ENCODE results near the gene DCHS1. TPM values are rescaled to one million over a fixed set of nuclear protein-coding genes. Genes with fewer than 3 reads are reported as not detected.
A peak's percentile ranks its signal among the peaks of the same experiment; 100 is the strongest.

Gene DCHS1
- total RNA-seq, 1 donor from 2014 or later = 9.2 TPM

- DNase-seq (ENCODE audit: low spot score) = peak; percentile 43
- intact Hi-C loops (cut with DNase I) = no loop called here
Measured at GRCh38 chr11:6632116-6633073, 23.2 kb downstream of the DCHS1 start.

- DNase-seq (ENCODE audit: low spot score) = peak; percentile 50
- intact Hi-C loops (cut with DNase I) = no loop called here
Measured at GRCh38 chr11:6631361-6631890, 24.2 kb downstream of the DCHS1 start.

DNA sequence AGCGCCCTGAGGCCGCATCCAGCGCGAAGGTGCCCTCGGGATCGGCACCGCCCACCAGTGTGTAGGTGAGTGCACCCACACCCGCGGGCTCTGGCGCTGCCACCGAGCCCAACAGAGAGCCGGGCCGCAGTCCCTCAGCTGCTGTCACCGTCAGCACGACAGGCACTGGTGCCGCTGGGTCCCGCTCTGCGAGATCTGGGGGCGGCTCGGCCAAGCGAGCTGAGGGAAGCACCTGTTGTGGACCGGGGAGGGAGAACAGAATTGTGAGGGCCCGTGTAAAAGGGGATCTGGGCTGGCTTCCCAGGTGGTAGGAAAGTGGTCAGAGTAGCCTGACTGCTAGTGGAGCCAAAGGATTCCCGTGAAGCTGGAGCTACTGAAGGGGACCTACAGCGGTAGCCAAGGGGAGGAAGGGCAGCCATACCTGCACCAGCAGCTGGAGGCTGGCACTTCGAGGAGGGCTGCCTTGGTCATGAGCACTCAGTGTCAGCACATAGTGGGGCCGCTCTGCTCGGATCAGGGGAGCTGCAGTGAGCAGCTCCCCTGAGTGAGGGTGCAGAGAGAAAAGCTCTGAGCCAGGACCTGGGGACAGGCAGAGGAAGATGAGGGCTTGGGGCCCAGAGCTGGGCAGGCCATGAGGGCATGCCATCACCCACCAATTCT lies 24.8 kb downstream of the DCHS1 start:
- intact Hi-C loops (cut with DNase I) = no loop called here
- peak; percentile 71 for DNase-seq (ENCODE audit: low spot score)

- intact Hi-C loops (cut with DNase I) = no loop called here
- peak; percentile 61 for DNase-seq (ENCODE audit: low spot score)
Measured at GRCh38 chr11:6629892-6630631, 25.5 kb downstream of the DCHS1 start.

- intact Hi-C loops (cut with DNase I) = no loop called here
- DNase-seq (ENCODE audit: low spot score) = peak; percentile 49
Measured at GRCh38 chr11:6629573-6629891, 26.1 kb downstream of the DCHS1 start.

GRCh38 chr11:6628526-6628925 lies 27.1 kb downstream of the DCHS1 start:
- DNase-seq (ENCODE audit: low spot score) = peak; percentile 27
- intact Hi-C loops (cut with DNase I) = no loop called here

DNA sequence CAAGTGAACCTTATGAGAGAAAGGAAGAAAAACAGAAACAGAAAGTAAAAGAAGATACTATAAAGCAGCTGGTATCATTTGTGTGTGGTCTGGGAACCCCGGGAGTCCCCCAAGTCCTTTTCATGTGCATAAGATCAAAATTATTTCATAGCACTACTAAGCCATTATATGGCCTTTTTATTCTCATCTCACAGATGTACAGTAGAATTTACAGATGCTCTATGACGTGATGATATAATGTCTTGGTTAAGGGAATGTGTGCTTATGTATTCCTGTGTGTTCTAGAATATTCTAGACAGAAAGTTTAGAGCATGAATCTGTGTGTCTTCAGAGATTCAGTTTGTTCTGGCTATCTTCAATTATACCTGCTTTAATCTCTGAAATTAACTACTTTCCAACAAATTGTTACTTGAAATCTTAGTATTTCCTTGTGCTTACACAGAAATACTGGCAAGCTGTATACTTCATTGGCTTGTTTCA lies 27.8 kb downstream of the DCHS1 start:
- intact Hi-C loops (cut with DNase I) = no loop called here
- peak; percentile 15 for DNase-seq (ENCODE audit: low spot score)

DNA sequence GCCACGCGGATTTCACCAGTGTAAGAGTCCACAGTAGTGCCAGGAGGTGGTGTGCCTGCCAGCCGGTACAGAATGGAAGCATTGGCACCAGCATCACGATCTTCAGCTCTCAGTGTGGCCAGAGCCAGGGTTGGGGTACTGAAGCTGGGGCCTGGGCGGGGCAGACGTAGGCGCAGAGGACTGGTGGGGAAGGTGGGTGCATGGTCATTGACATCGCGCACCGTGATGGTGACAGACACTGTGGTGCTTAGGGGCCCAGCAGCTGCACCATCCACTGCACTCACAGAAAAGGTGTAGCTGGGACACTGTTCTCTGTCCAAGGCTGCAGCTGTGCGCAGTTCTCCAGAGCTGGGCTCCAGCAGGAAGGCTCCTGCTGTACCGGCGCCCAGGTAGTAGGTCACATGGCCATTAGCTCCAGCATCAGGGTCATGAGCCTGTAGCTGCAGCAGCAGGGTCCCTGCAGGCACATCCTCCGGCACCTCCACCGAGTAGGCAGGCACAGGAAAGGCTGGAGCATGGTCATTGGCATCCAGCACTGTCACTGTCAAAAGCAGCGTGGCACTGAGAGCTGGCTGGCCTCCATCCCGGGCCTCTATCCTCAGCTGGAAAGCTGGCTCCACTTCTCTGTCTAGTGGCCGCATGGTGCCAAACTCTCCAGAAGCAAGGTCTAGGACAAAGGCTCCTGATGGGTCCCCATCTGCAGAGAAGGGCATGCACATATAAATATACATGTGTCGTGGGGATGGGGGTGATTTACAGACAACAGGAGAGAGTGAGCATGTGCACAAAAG lies 28.4 kb downstream of the DCHS1 start:
- peak; percentile 73 for DNase-seq (ENCODE audit: low spot score)
- intact Hi-C loops (cut with DNase I) = no loop called here

DNA sequence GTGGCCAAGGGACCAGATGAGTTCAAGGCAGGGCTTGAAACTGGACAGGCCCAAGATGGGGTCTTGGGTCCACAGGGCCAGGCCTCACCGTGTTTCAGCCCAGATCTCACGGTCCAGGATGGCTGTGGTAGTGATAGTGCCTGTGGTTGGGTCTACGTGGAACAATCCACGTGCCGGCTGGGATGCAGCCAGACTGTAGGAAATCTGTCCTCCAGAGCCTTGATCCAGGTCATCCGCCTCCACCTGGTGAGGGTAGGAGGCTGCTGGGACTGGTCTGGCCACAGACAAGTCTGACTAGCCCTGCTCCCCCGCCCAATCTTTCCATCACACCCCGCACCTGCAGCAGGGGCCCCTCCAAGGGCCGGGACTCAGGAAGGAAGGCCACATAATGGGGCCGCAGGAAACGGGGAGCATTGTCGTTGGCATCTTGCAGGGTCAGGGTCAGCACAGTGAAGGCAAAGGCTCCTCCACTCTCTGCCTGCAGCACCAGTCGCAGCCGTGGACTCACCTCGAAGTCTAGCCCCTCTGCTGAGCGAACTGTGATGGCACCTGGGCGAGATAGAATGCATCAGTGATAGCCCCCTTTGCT lies 29.7 kb downstream of the DCHS1 start:
- intact Hi-C loops (cut with DNase I) = no loop called here
- peak; percentile 70 for DNase-seq (ENCODE audit: low spot score)

DNA sequence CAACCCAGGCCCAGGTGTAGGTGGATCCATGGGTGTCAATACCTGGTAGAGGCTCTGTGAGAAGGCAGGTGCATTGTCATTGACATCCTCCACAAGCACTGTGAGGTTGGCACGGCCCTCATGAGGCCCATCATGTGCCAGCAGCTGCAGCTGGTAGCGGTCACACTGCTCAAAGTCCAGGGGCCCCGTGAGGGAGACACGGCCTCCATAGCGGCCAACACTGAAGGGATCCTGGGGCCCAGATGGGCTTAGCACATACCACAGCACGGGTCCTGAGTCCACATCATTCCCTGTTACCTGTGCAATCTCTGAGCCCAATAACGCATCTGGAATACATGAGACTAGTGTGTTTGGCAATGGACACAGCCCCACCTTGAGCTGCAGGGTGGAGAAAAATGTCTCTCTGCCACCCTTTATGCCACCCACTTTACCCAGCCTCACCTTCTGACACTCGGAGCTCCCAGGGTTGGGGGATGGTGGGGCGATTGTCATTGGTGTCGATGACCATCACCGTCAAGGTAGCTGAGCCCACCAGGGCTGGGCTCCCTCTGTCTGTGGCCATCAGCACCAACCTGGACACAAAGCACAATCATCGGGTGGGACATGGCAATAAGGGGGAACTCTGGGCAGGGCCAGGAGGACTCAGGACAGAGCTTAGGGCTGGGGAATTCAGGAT lies 30.3 kb downstream of the DCHS1 start:
- peak; percentile 72 for DNase-seq (ENCODE audit: low spot score)
- intact Hi-C loops (cut with DNase I) = no loop called here

DNA sequence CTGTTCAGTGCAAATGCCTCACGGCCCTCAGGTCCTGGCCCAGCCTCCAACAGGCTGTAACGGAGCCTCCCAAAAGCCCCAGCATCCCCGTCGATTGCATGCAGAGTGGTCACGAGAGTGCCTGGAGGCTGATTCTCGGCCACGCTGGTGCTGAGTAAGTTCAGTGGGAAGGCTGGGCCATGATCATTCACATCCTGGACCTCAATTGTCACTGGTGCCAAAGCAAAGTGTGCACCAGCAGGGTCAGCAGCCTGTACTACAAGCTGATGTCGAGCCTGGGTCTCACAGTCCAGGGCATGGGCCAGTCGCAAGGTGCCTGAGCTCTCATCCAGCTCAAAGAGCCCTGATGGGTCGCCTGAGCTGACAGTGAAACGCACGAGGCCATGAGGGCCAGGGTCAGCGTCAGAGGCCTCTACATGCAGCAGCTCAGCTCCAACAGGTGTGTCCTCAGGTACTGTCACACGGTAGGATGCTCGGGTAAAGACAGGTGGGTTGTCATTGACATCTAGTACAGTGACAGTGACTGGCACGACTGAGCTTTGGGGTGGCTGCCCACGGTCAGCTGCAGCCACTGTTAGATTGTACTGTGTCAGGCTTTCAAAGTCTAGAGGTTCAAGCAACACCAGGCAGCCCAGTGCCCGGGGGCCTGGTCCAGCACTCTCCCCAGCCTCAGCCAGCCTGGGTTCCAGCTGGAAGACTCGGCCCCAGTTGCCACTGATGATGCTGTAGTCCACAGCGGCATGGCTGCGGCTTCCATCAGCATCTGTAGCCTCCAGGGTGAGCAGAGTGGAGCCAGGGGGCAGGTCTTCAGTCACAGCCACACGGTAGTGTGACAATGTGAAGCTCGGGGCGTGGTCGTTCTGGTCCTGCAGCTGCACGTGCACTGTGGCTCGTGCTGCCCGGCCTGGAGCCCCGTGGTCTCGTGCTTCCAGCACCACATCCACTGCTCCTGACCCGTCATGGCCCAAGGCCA lies 31.9 kb downstream of the DCHS1 start:
- intact Hi-C loops (cut with DNase I) = no loop called here
- DNase-seq (ENCODE audit: low spot score) = peak; percentile 66

GRCh38 chr11:6622261-6623171 lies 33.1 kb downstream of the DCHS1 start:
- peak; percentile 64 for DNase-seq (ENCODE audit: low spot score)
- intact Hi-C loops (cut with DNase I) = no loop called here

GRCh38 chr11:6621711-6622211 lies 33.8 kb downstream of the DCHS1 start:
- peak; percentile 62 for DNase-seq (ENCODE audit: low spot score)
- intact Hi-C loops (cut with DNase I) = no loop called here

DNA sequence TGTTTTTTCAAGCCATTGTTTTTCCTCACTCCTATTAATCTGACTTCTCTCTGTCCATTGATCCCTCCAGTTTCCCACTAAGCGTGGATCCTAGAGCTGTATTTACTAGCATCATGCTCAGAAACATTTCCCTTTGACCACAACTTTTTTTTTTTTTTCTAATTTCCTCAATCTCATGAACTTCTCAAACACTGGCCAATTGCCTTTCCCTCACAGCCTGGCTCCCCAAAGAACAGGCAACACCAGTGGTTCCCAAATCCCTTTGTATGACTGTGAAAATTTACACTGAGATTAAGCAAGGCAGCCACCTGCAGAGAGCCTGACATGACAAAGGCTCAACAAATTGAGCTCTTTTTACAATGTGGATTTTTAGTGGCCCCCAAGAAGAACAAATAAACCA lies 35.0 kb downstream of the DCHS1 start:
- intact Hi-C loops (cut with DNase I) = no loop called here
- DNase-seq (ENCODE audit: low spot score) = peak; percentile 36

- intact Hi-C loops (cut with DNase I) = no loop called here
- DNase-seq (ENCODE audit: low spot score) = peak; percentile 94
Measured at GRCh38 chr11:6619004-6619745, 36.4 kb downstream of the DCHS1 start, which contains the start of gene TPP1. TPP1 (minus strand) TSS chr11:6619422; CDS start chr11:6619400, 22 bp downstream.
